Measurements from ENCODE around the gene DOCK1.

The DOCK1 gene

GRCh38 chr10:127149501-127150081, 244.4 kb downstream of the DOCK1 start:
- DNase-seq, result no peak

DNA sequence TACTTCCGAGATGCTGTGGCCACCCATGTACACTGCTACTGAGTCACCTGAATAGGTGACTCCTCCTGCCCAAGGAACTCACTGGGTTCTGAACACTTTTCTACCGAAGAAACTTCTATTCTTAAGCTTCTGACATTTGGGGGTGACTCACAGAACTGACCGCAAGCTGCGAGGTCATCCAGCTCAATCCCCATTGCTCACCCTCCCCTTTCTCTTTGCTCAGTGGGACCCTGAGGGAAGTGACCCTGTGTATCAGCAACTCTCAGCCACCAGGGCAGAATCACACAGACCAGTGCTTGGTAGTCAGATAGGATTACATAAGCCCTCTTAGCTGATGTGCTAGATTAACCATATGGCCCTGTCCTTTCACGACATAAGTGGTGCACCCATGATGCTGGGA, 244.9 kb downstream of the DOCK1 start:
- no peak for DNase-seq

GRCh38 chr10:127151541-127151940, 246.3 kb downstream of the DOCK1 start:
- no peak for DNase-seq

GRCh38 chr10:127151981-127152699, 246.9 kb downstream of the DOCK1 start:
- DNase-seq, result no peak

DNA sequence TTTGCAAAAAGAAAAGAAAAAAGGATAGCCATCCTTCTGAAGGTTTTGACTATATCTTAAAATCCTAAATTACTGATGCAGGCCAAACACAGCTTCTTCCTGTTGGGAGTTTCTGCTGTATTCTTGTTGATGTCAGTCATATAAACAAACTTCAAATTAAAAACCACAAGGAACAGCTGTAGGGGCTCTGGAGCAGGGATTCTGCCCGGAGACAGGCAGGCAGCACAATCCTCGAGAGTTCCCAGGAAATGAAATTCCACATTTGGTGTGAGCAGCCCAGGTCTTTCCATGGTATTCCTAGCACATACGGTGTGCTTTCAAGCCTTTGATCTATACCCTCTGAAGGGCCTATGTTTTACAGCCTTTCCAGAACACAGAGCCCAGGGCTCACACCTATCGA, 248.0 kb downstream of the DOCK1 start:
- no peak for DNase-seq

- DNase-seq, result no peak
These were observed 249.8 kb downstream of the DOCK1 start for GRCh38 chr10:127154831-127155620.

DNA sequence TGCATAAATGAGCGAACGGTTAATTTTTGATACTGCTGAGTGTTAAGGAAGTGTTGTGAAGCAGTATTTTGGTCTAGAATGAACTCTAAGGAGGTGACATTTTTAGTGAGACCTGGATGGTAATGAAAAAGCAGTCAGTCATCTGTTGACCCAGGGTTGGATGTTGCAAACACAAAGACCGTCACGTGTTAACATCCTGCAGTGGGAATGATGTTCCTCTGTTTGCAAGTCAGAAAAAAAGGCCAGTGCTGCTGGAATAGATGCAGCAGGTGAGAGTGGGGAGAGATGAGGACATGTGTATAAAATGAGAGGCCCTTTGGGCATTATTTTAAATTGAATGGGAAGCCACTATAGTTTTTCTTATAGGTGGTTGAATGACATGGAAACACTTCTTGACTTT, 251.9 kb downstream of the DOCK1 start:
- no peak for DNase-seq

GRCh38 chr10:127157506-127158200, 252.4 kb downstream of the DOCK1 start:
- DNase-seq, result no peak

DNA sequence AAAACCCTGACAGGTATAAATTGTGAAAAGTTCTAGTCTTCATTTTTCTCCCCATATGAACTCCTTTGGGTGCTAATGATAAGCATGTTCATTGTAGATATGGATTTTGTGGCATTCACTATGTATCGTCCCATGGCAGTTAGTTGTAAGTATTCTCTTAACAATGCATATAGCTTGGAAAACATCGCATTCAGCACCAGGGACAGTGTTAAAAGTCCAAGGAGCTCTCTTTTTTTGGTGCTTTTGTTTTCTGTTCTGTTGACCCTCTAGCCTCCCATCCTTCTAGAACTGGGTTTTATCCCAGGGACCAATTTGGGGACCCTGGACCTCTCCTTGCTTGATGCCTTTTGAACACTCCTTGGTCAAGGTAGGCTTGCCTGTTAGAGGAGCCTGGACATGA, 253.4 kb downstream of the DOCK1 start:
- no peak for DNase-seq

GRCh38 chr10:127159648-127160245, 254.5 kb downstream of the DOCK1 start:
- DNase-seq, result no peak

DNA sequence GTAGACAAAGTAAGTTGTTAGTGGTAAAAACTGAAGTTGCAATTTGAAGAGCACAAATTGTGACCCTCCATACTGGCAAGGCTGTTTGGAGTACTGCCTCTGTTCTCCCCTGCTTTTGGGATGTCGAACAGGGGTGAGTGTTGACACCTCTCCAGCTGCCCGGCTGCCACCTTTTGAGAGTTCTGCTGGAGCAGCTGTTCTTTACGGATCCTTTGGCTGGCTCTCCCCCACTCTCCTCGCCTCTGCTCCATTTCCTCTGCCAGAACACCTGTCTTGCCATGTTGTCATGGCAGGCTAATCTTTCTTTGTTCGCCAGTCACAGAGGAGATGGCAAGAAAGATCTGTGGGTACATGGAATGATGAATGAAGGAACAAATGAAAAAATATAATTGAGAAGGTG, 256.3 kb downstream of the DOCK1 start:
- DNase-seq, result peak; percentile 2

DNA sequence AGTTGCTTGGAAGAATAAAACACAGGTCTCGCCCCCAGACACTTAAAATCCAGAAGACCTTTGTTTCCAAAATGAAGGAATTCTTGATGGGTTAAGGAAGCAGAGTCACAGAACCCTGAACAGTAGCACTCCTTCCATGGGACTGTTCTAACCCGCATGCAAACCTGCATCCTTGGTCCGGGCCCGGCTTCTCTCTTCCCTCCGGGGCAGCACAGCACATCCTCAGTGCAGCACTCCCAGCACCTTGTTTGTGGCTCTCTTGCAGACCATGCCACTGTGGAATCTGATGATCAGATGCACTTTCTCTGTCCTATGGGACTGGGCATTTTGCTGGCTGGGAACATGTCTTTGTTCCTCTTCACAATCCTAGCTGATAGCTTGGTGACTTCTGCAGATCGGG, 257.6 kb downstream of the DOCK1 start:
- DNase-seq, result no peak

GRCh38 chr10:127168261-127168660, 263.0 kb downstream of the DOCK1 start:
- DNase-seq, result no peak

- no peak for DNase-seq
These were observed 269.6 kb downstream of the DOCK1 start for GRCh38 chr10:127174866-127175265.

DNA sequence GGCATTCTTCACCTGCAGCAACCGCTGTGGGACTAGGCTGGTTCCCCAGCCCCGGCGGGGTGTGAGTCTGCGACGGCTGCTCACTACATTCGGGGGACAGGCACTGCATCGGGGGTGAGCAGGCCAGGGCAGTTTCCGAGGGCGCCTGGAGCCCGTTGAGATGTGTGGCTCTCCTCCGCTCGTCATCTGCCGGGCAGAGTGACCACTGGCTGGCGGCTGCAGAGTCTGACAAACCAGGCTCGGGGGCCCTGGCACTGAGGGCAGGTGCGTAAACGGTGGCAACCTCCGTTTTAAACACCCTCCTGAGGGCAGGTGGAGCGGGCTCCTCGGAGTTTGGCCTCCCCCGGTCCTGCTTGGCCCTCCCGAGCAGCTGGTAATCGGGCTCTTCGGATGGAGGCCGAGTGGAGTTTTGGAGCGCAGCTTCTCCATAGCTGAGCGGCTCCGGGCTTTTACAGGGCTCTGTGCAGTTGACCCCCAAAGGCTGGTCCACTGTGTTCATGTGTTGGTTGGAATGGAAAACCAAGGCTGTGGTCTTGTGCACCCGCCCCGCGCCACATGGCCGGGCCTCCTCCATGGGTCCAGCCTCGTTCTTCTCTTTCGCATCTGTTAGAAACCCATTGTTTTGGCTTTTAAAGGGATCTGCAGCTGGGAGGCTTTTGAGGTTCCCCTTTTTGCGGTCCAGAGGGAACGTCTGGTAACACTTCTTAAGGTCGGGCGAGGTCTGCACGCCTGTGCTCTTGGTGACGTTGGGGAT, 270.3 kb downstream of the DOCK1 start:
- no peak for DNase-seq

DNA sequence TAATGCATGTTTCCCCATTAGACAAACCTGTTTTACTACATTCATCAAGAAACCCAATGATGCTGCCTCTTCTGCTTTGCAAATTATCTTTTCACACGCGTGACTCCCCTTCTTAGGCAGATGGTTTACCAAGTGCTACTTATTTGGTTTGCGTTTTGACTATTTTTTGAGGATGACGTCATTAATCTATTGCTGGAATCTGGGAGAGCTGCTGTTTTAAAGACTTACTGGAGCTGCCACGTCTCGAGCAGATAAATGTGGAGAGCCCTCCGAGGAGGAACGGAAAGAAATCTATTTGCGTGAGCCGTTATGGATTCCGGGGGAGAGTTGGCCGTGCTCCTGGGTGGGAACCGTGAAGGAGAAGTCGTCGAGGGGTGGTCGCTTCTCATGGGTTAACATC, 271.4 kb downstream of the DOCK1 start:
- no peak for DNase-seq

GRCh38 chr10:127179612-127180250, 274.5 kb downstream of the DOCK1 start:
- DNase-seq, result no peak

- DNase-seq, result no peak
These were observed 276.9 kb downstream of the DOCK1 start for GRCh38 chr10:127182161-127182560.

DNA sequence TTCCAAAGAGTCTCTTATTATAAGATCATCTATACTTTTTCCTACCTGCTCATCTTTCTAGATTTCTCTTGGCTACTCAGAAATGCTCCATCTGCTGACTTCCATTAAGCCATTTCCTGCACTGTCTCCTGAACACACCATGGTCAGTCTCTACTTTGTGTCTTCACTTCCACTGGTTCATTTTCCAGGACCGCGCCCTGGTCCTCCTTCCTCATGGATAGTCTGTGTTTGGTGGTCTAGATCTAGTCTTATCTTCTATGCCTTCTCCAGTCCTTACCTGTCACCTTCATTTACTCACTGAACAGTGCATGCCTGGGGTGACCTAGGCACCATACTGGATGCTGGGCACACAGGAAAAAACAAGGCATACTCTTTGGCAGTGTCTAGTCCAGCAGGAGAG, 279.4 kb downstream of the DOCK1 start:
- DNase-seq, result no peak

- no peak for DNase-seq
These were observed 281.6 kb downstream of the DOCK1 start for GRCh38 chr10:127186813-127187212.

- no peak for DNase-seq
These were observed 284.0 kb downstream of the DOCK1 start for GRCh38 chr10:127189226-127189625.

DNA sequence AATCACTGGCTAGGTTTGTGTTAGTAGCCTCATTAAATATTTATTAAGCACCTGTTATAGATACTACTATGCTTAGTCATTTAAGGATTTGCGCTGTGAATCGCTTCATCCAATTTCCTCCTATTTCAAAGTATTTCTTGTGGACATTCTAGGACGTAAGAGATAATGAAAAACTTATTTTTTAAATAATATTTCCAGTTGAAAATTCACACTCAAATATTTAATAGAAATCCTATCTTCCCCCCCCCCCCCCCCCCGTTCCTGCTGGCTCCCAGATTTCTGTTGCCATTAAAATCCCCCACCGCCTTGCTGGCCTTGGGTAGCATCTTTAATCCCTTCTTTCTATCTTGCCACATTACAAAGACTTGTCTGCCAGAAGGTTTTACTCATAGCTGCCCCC, 285.2 kb downstream of the DOCK1 start:
- no peak for DNase-seq

Data from NCI-H1105 (cell line).